DOHH2 (cell line): ENCODE measurements around the gene KCNJ6.

Experiments used
- H3F3A ChIP-seq: fragments of 200-600 bp; sonication (generic), shearing (Covaris generic); 2 replicates; pipeline ENCODE4 v1.6.0; 2016; ENCODE audit warnings: antibody characterized with exemption, mild to moderate bottlenecking; ENCODE audit not compliant: control insufficient read depth, insufficient read depth
- H3K27ac ChIP-seq: fragments of 200-600 bp; sonication (generic); 2 replicates; pipeline ENCODE4 v1.5.1; 2014; ENCODE audit warnings: low read depth, mild to moderate bottlenecking, low read length, moderate library complexity
- H3K27me3 ChIP-seq: fragments of 200-600 bp; sonication (generic); 2 replicates; pipeline ENCODE4 v1.6.1; 2014; ENCODE audit warnings: mild to moderate bottlenecking, low read length, mixed read lengths; ENCODE audit not compliant: control insufficient read depth
- H3K36me3 ChIP-seq: fragments of 200-600 bp; sonication (generic); 2 replicates; pipeline ENCODE4 v1.6.1; 2014; ENCODE audit warnings: mild to moderate bottlenecking, low read length, moderate library complexity, mixed read lengths; ENCODE audit not compliant: control insufficient read depth
- H3K4me1 ChIP-seq: fragments of 200-600 bp; sonication (generic); 2 replicates; pipeline ENCODE4 v1.6.1; 2014; ENCODE audit warnings: mild to moderate bottlenecking, low read length, mixed read lengths; ENCODE audit not compliant: control insufficient read depth
- H3K4me2 ChIP-seq: fragments of 200-600 bp; sonication (generic); 2 replicates; pipeline ENCODE4 v1.6.0; 2014; ENCODE audit warnings: mild to moderate bottlenecking, low read length, moderate library complexity
- H3K4me3 ChIP-seq: fragments of 200-600 bp; sonication (generic); 2 replicates; pipeline ENCODE4 v1.5.1; 2014; ENCODE audit warnings: mild to moderate bottlenecking, low read length, mixed read lengths
- H3K79me2 ChIP-seq: fragments of 200-600 bp; sonication (generic); 2 replicates; pipeline ENCODE4 v1.6.1; 2014; ENCODE audit warnings: mild to moderate bottlenecking, low read length, mixed read lengths; ENCODE audit not compliant: control insufficient read depth
- H3K9me2 ChIP-seq: fragments of 200-600 bp; sonication (generic); replicated peaks from 2 replicates; pipeline ENCODE4 v1.6.1; 2014; ENCODE audit warnings: mild to moderate bottlenecking, low read length, mixed read lengths; ENCODE audit not compliant: control insufficient read depth
- H3K9me3 ChIP-seq: fragments of 200-600 bp; sonication (generic); 2 replicates; pipeline ENCODE4 v1.6.1; 2014; ENCODE audit warnings: antibody characterized with exemption, low read length, mixed read lengths; ENCODE audit not compliant: control insufficient read depth, insufficient read depth
- H4K20me1 ChIP-seq: fragments of 200-600 bp; sonication (generic); 2 replicates; pipeline ENCODE4 v1.6.0; 2014; ENCODE audit warnings: low read depth, mild to moderate bottlenecking, antibody characterized with exemption, low read length, moderate library complexity; ENCODE audit not compliant: control insufficient read depth, insufficient read depth
- EZH2phosphoT487 ChIP-seq: fragments of 200-600 bp; sonication (generic); IDR thresholded peaks from 2 replicates; pipeline ENCODE4 v1.6.1; 2017; ENCODE audit warnings: borderline replicate concordance, mild to moderate bottlenecking, antibody characterized with exemption, low read length, moderate library complexity, mixed read lengths
- TF ChIP-seq, protein P1 (sequence below): fragments of 200-600 bp; sonication (generic); IDR thresholded peaks from one replicate; pipeline ENCODE4 v1.5.1; 2014; ENCODE audit warnings: antibody characterized with exemption, mild to moderate bottlenecking, low read depth, low read length; ENCODE audit not compliant: poor library complexity, severe bottlenecking

The KCNJ6 gene

DNA sequence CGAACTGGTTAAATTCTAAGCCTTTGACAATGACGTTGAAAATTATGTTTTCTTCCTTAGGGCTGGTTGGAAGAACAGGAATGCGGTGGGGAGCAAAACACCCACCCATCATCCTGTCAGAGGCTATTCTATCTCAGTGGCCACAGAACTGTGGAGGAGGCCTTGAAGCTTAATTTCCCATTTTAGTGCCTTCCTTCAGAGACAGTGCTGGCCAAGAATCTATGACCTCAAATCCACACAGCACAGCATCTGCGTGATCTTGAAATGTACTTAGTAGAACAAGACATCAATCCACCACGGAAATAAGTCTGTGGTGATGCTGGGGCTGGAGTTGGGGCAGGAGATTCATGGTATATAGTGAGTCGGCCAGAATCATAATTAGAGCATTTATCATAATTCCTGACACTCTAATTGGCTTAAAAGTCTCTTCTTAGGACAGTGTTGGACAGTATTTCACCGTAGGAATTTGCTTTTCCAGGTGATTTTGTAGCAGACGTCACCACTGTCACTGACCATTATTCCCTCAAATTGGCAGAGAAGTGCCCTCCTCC lies 113.1 kb downstream of the KCNJ6 start:
- Histone ChIP-seq H3K36me3 (no peaks in the 10 kb centered on the region), H3K9me2 (no peaks in the 10 kb centered on the region), H3K4me1 (no peaks in the 10 kb centered on the region), H3K27ac (no peak overlapping the region), H3K9me3 (no peaks in the 10 kb centered on the region), H3K4me2 (no peak overlapping the region), H3K27me3 (no peaks in the 10 kb centered on the region), H4K20me1 (no peaks in the 10 kb centered on the region), H3F3A (no peaks in the 10 kb centered on the region), H3K79me2 (no peaks in the 10 kb centered on the region), H3K4me3 (no peak overlapping the region)
- TF ChIP-seq, protein P1, sequence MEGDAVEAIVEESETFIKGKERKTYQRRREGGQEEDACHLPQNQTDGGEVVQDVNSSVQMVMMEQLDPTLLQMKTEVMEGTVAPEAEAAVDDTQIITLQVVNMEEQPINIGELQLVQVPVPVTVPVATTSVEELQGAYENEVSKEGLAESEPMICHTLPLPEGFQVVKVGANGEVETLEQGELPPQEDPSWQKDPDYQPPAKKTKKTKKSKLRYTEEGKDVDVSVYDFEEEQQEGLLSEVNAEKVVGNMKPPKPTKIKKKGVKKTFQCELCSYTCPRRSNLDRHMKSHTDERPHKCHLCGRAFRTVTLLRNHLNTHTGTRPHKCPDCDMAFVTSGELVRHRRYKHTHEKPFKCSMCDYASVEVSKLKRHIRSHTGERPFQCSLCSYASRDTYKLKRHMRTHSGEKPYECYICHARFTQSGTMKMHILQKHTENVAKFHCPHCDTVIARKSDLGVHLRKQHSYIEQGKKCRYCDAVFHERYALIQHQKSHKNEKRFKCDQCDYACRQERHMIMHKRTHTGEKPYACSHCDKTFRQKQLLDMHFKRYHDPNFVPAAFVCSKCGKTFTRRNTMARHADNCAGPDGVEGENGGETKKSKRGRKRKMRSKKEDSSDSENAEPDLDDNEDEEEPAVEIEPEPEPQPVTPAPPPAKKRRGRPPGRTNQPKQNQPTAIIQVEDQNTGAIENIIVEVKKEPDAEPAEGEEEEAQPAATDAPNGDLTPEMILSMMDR = no peak
- TF ChIP-seq EZH2phosphoT487 = no peak

DNA sequence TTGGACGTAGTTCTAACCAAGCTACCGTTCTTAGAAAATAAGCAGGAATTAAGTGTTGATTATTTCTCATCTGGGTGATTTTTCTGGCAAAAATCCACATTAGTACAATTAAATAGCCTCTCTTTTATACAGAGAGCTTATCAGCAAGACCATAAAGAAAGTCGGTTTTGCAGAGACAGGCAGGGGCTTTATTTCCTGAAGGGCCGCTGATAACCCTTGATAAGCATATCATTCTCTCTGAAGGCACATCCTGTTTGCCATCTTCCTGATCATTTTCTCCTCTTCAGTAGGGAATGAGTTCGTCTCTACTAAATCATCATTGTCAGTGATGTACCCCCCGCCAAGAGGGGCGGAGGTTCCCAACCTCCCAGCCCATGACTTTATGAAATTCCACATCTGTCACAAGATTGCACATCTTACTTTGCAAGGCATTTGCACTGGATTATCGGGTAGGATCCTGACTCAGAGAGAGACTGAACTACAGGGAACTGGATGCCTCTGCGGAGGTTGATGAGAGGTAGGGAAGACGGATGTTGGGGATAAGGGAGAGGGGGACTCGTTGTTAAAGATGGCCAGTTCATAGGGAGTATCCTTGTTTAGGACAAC lies 115.7 kb downstream of the KCNJ6 start:
- no peak for TF ChIP-seq EZH2phosphoT487
- TF ChIP-seq, protein P1 = no peak

DNA sequence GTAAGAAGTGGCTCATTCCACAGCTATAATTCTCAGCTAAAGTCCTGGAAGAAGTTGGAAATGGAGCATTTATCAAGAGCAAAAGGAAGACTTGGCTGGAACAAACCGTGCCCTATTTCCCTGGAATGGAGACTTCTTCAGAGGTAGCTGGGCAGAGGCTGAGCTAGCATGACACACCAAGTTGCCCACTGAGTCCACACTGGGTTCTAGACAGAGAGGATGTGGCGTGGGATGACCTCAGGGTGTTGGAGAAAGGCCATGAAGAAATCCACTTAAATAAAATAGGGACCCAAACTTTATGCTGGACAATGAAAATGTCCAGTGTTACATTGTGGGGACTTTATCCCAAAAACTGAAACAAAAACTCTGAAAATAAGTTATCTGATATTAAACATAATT lies 116.2 kb downstream of the KCNJ6 start:
- Histone ChIP-seq H3K4me2 (no peak overlapping the region), H3K4me1 (no peaks in the 10 kb centered on the region), H3F3A (no peaks in the 10 kb centered on the region), H3K27me3 (no peaks in the 10 kb centered on the region), H3K36me3 (no peaks in the 10 kb centered on the region), H3K79me2 (no peaks in the 10 kb centered on the region), H3K9me2 (no peaks in the 10 kb centered on the region), H3K27ac (no peak overlapping the region), H3K4me3 (no peak overlapping the region), H3K9me3 (no peaks in the 10 kb centered on the region), H4K20me1 (no peaks in the 10 kb centered on the region)
- no peak for TF ChIP-seq EZH2phosphoT487
- TF ChIP-seq, protein P1 = no peak

More for the DNA sequence above, 115.7 kb downstream of the KCNJ6 start:
- Histone ChIP-seq H3K9me2 (no peaks in the 10 kb centered on the region), H3K36me3 (no peaks in the 10 kb centered on the region), H3K9me3 (no peaks in the 10 kb centered on the region), H3K27me3 (no peaks in the 10 kb centered on the region), H3K79me2 (no peaks in the 10 kb centered on the region), H3F3A (no peaks in the 10 kb centered on the region), H3K4me1 (no peaks in the 10 kb centered on the region), H3K4me2 (no peak overlapping the region), H3K27ac (no peak overlapping the region), H3K4me3 (no peak overlapping the region), H4K20me1 (no peaks in the 10 kb centered on the region)
